NCI-H774 (cell line): Measurements from ENCODE around the gene CCDC27.
"Not testable (repeated sequence)": the region's sequence is repeated elsewhere in the genome, so short reads cannot be mapped to it uniquely, and the experiment has no call there.

Experiments
- DNase-seq: peaks from one replicate; lab custom pipeline; 2025; lab: John Stamatoyannopoulos, UW

CCDC27 gene

GRCh38 chr1:3718764-3719163 is 33.5 kb upstream of the CCDC27 start:
- no peak for DNase-seq

- no peak for DNase-seq
Observed at GRCh38 chr1:3721955-3722465, 30.2 kb upstream of the CCDC27 start.

- no peak for DNase-seq
Observed at GRCh38 chr1:3722846-3723245, 29.4 kb upstream of the CCDC27 start.

GRCh38 chr1:3724416-3725030 is 27.7 kb upstream of the CCDC27 start:
- DNase-seq, result not testable (repeated sequence)

GRCh38 chr1:3725366-3725765 is 26.9 kb upstream of the CCDC27 start:
- DNase-seq, result no peak

GRCh38 chr1:3727042-3727824 is 25.0 kb upstream of the CCDC27 start:
- no peak for DNase-seq

GRCh38 chr1:3727825-3728776 is 24.1 kb upstream of the CCDC27 start:
- no peak for DNase-seq

GRCh38 chr1:3729594-3730542 is 22.4 kb upstream of the CCDC27 start:
- DNase-seq, result no peak

GRCh38 chr1:3730543-3731247 is 21.6 kb upstream of the CCDC27 start:
- no peak for DNase-seq

- DNase-seq, result no peak
Observed at GRCh38 chr1:3731583-3732433, 20.4 kb upstream of the CCDC27 start.

- DNase-seq, result no peak
Observed at GRCh38 chr1:3732434-3733093, 19.7 kb upstream of the CCDC27 start.

GRCh38 chr1:3733094-3733882 is 19.0 kb upstream of the CCDC27 start:
- no peak for DNase-seq

- no peak for DNase-seq
Observed at GRCh38 chr1:3733883-3734589, 18.2 kb upstream of the CCDC27 start.

GRCh38 chr1:3734602-3735001 is 17.6 kb upstream of the CCDC27 start:
- DNase-seq, result no peak

- no peak for DNase-seq
Observed at GRCh38 chr1:3735027-3735681, 17.1 kb upstream of the CCDC27 start.

GRCh38 chr1:3735688-3736087 is 16.6 kb upstream of the CCDC27 start:
- DNase-seq, result no peak

- DNase-seq, result no peak
Observed at GRCh38 chr1:3736131-3736561, 16.1 kb upstream of the CCDC27 start.
